ENCODE data around the gene CERS6.

Gene CERS6

GRCh38 chr2:168602846-168603401 lies 146.9 kb downstream of the CERS6 start:
- no peak for DNase-seq (ENCODE audit: low spot score)

GRCh38 chr2:168603439-168603961 lies 147.4 kb downstream of the CERS6 start:
- DNase-seq (ENCODE audit: low spot score): no peak

- DNase-seq (ENCODE audit: low spot score): no peak
Measured at GRCh38 chr2:168604252-168604651, 148.2 kb downstream of the CERS6 start.

GRCh38 chr2:168607992-168608391 lies 151.9 kb downstream of the CERS6 start:
- no peak for DNase-seq (ENCODE audit: low spot score)

- no peak for DNase-seq (ENCODE audit: low spot score)
Measured at GRCh38 chr2:168608796-168609195, 152.7 kb downstream of the CERS6 start.

- DNase-seq (ENCODE audit: low spot score): no peak
Measured at GRCh38 chr2:168611091-168611490, 155.0 kb downstream of the CERS6 start.

- no peak for DNase-seq (ENCODE audit: low spot score)
Measured at GRCh38 chr2:168611896-168612650, 156.0 kb downstream of the CERS6 start.

GRCh38 chr2:168612719-168613118 lies 156.6 kb downstream of the CERS6 start:
- DNase-seq (ENCODE audit: low spot score): no peak

- DNase-seq (ENCODE audit: low spot score): no peak
Measured at GRCh38 chr2:168613551-168613950, 157.5 kb downstream of the CERS6 start.

- DNase-seq (ENCODE audit: low spot score): no peak
Measured at GRCh38 chr2:168614172-168615018, 158.3 kb downstream of the CERS6 start.

GRCh38 chr2:168620554-168620953 lies 164.5 kb downstream of the CERS6 start:
- DNase-seq (ENCODE audit: low spot score): no peak

- DNase-seq (ENCODE audit: low spot score): no peak
Measured at GRCh38 chr2:168622559-168622958, 166.5 kb downstream of the CERS6 start.

- no peak for DNase-seq (ENCODE audit: low spot score)
Measured at GRCh38 chr2:168624028-168624427, 168.0 kb downstream of the CERS6 start.

- DNase-seq (ENCODE audit: low spot score): no peak
Measured at GRCh38 chr2:168626096-168626495, 170.0 kb downstream of the CERS6 start.

- DNase-seq (ENCODE audit: low spot score): no peak
Measured at GRCh38 chr2:168626647-168627046, 170.6 kb downstream of the CERS6 start.

GRCh38 chr2:168632709-168633121 lies 176.6 kb downstream of the CERS6 start:
- no peak for DNase-seq (ENCODE audit: low spot score)

GRCh38 chr2:168633200-168633599 lies 177.1 kb downstream of the CERS6 start:
- DNase-seq (ENCODE audit: low spot score): no peak

GRCh38 chr2:168633895-168634294 lies 177.8 kb downstream of the CERS6 start:
- DNase-seq (ENCODE audit: low spot score): no peak

GRCh38 chr2:168635065-168635577 lies 179.0 kb downstream of the CERS6 start:
- no peak for DNase-seq (ENCODE audit: low spot score)

GRCh38 chr2:168639018-168639417 lies 182.9 kb downstream of the CERS6 start:
- no peak for DNase-seq (ENCODE audit: low spot score)

GRCh38 chr2:168639441-168639898 lies 183.4 kb downstream of the CERS6 start:
- DNase-seq (ENCODE audit: low spot score): no peak

GRCh38 chr2:168640039-168640438 lies 184.0 kb downstream of the CERS6 start:
- DNase-seq (ENCODE audit: low spot score): no peak
